ENCODE results near the gene KLHL25.

- TF ChIP-seq ELF4 (IDR thresholded peaks at IDR 0.05) (no peak), ZNF384 (IDR thresholded peaks at IDR 0.05) (no peak), FOXK2 (IDR thresholded peaks at IDR 0.05) (no peak), FOXM1 (IDR thresholded peaks at IDR 0.05; ENCODE audit: borderline replicate concordance) (no peak), FOXA1 (IDR thresholded peaks at IDR 0.05) (no peak)
Measured at GRCh38 chr15:85746641-85747040, 48.1 kb downstream of the KLHL25 start.

All from HEK293T (cell line).